ENCODE measurements around the gene KRTAP10-6.

DNA sequence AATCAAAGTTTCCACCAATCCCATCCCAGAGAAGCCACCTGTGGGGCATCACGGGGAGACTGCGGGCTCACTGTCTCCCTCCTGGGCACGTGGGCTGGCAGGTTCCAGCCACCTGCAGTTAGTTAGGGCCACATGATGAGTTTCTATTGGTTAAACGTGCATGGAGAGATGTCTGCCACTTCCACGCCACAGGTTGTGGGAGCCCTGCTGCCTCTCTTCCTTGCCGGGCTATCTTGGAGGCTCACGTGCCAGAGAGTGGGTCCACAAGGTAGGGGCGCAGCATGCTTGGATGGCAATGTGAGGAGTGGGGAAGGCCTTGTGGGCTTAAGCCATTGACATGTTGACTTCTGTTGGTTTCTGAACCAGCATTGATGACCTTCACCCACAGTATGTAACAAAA lies 11.6 kb upstream of the KRTAP10-6 start:
- TF ChIP-seq ZBTB7A (IDR thresholded peaks at IDR 0.05; ENCODE audit: low read depth), result no peak
- TF ChIP-seq EP300 (IDR thresholded peaks at IDR 0.05; ENCODE audit: borderline replicate concordance), result no peak
- TF ChIP-seq, protein P1, sequence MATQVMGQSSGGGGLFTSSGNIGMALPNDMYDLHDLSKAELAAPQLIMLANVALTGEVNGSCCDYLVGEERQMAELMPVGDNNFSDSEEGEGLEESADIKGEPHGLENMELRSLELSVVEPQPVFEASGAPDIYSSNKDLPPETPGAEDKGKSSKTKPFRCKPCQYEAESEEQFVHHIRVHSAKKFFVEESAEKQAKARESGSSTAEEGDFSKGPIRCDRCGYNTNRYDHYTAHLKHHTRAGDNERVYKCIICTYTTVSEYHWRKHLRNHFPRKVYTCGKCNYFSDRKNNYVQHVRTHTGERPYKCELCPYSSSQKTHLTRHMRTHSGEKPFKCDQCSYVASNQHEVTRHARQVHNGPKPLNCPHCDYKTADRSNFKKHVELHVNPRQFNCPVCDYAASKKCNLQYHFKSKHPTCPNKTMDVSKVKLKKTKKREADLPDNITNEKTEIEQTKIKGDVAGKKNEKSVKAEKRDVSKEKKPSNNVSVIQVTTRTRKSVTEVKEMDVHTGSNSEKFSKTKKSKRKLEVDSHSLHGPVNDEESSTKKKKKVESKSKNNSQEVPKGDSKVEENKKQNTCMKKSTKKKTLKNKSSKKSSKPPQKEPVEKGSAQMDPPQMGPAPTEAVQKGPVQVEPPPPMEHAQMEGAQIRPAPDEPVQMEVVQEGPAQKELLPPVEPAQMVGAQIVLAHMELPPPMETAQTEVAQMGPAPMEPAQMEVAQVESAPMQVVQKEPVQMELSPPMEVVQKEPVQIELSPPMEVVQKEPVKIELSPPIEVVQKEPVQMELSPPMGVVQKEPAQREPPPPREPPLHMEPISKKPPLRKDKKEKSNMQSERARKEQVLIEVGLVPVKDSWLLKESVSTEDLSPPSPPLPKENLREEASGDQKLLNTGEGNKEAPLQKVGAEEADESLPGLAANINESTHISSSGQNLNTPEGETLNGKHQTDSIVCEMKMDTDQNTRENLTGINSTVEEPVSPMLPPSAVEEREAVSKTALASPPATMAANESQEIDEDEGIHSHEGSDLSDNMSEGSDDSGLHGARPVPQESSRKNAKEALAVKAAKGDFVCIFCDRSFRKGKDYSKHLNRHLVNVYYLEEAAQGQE (IDR thresholded peaks at IDR 0.05; ENCODE audit: low read depth), result no peak
- TF ChIP-seq, protein P2, sequence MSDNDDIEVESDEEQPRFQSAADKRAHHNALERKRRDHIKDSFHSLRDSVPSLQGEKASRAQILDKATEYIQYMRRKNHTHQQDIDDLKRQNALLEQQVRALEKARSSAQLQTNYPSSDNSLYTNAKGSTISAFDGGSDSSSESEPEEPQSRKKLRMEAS (IDR thresholded peaks at IDR 0.05), result no peak
- TF ChIP-seq TAF1 (IDR thresholded peaks at IDR 0.05; ENCODE audit: low read depth), result no peak

Measured in Ishikawa (cell line).